Right lobe of liver (tissue), 6 donors: Measurements from ENCODE around the gene HABP4. TPM values are rescaled to one million over a fixed set of nuclear protein-coding genes. Genes with fewer than 3 reads are reported as not detected.

Experiments
- ATAC-seq, 4 donors: fragments of 200-7000 bp; cut with Tn5 transposase; one replicate each; pipeline ENCODE4 v1.9.1; 2020; ENCODE audit warnings: mild to moderate bottlenecking in 4 of 4, moderate library complexity in 4 of 4
- DNase-seq, 3 donors: peaks; one replicate each; pipeline ENCODE4 v3.0.0-alpha.2; 2020
- H3K27ac ChIP-seq, 3 donors: fragments of 200-600 bp; one replicate each; pipeline ENCODE4 v1.8.0; 2022
- H3K27me3 ChIP-seq, 2 donors: fragments of 200-600 bp; one replicate each; pipeline ENCODE4 v1.8.0; 2022
- H3K36me3 ChIP-seq, 4 donors: fragments of 200-600 bp; sonication (generic) in 1 of 4; one replicate each; pipeline versions ENCODE4 v1.5.1 to v1.8.0; 2017 to 2022; ENCODE audit warnings: control low read depth in 1 of 4
- H3K4me1 ChIP-seq, 4 donors: fragments of 200-600 bp; sonication (generic) in 1 of 4; one replicate each; pipeline versions ENCODE4 v1.5.1 to v1.8.0; 2017 to 2022; ENCODE audit warnings: control low read depth in 1 of 4
- H3K4me3 ChIP-seq, 3 donors: fragments of 200-600 bp; one replicate each; pipeline ENCODE4 v1.8.0; 2022
- H3K9me3 ChIP-seq, 4 donors: fragments of 200-600 bp; sonication (generic) in 1 of 4; one replicate each; pipeline versions ENCODE4 v1.5.1 to v1.8.0; 2017 to 2022; ENCODE audit warnings: control low read depth in 1 of 4
- POLR2A ChIP-seq: fragments of 450-650 bp; IDR thresholded peaks from one replicate; pipeline ENCODE4 v1.6.1; 2017; ENCODE audit warnings: antibody characterized with exemption, mild to moderate bottlenecking
- WGBS: methylation state at CpG from one replicate; pipeline ENCODE4 v1.1.6; 2018; ENCODE audit warnings: low coverage, low lambda C conversion rate; ENCODE audit not compliant: insufficient coverage; ENCODE audit errors: missing lambda C conversion rate; 5-methylcytosine and 5-hydroxymethylcytosine counted together
- intact Hi-C, 2 donors: fragments of 100-400 bp; cut with DNase I; formaldehyde crosslinking; loops; one replicate each; pipeline versions ENCODE4 v1.11.2 to v1.14.1; 2022
- total RNA-seq, 6 experiments: library from RNA; depleted of rRNA in 2 of 6; stranded (reverse); fragments of >200 nt in 2 of 6; fragmentation: NEBNext Ultra II Directional in 3 of 6; extraction: Animal tissue kit (Norgen Biotek cat#: 25700) in 3 of 6; gene quantifications; one replicate each; pipeline versions ENCODE4 v1.1.0 to v1.2.4, GENCODE V29; 2016 to 2023
- TF ChIP-seq, protein P1 (sequence below), 4 donors: fragments of 200-600 bp in 3 of 4; fragments of 450-650 bp in 1 of 4; IDR thresholded peaks; one replicate each; pipeline versions ENCODE4 v1.5.1 to v1.8.0; 2016 to 2022; ENCODE audit warnings: antibody characterized with exemption in 4 of 4, mild to moderate bottlenecking in 2 of 4
- donor health status: DM: no; HTN: yes; CAD: no.
- donor health status: DM: no; HTN: no; CAD: no.
- donor health status: DM: no; HTN: no; CAD: no.
- donor health status: DM: no; HTN: yes; CAD: no.
- donor health status: DM: no; HTN: yes; CAD: no.

The HABP4 gene
- total RNA-seq, 6 experiments from 2014 or later = 1.4 to 6.2 (median 4.7) TPM

- Histone ChIP-seq H3K36me3 (no peaks in the 10 kb centered on the region), H3K27ac (no peak overlapping the region), H3K4me3 (no peak overlapping the region), H3K27me3 (no peaks in the 10 kb centered on the region), H3K9me3 (no peaks in the 10 kb centered on the region), H3K4me1 (peaks cover 0 to 9% (median 3%) of the 10 kb centered on the region in 4 donors)
- ATAC-seq (no peak), DNase-seq (no peak)
- TF ChIP-seq POLR2A = no peak
- TF ChIP-seq, protein P1, sequence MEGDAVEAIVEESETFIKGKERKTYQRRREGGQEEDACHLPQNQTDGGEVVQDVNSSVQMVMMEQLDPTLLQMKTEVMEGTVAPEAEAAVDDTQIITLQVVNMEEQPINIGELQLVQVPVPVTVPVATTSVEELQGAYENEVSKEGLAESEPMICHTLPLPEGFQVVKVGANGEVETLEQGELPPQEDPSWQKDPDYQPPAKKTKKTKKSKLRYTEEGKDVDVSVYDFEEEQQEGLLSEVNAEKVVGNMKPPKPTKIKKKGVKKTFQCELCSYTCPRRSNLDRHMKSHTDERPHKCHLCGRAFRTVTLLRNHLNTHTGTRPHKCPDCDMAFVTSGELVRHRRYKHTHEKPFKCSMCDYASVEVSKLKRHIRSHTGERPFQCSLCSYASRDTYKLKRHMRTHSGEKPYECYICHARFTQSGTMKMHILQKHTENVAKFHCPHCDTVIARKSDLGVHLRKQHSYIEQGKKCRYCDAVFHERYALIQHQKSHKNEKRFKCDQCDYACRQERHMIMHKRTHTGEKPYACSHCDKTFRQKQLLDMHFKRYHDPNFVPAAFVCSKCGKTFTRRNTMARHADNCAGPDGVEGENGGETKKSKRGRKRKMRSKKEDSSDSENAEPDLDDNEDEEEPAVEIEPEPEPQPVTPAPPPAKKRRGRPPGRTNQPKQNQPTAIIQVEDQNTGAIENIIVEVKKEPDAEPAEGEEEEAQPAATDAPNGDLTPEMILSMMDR (IDR thresholded peaks at IDR 0.05) = no peak
- WGBS = 73% methylated on average over 3 of the region's 3 CpGs
- intact Hi-C loops = loop anchor here (10.0 kb wide), 2 partner anchors 123 to 217 kb away; no protein-coding TSS in a partner anchor
These were observed 2.6 kb upstream of the HABP4 start for GRCh38 chr9:96447406-96447805.

- WGBS = 85% methylated on average over 1 of the region's 11 CpGs
- ATAC-seq = no peak
- Histone ChIP-seq H3K9me3 (no peaks in the 10 kb centered on the region), H3K4me1 (peaks cover 0 to 9% (median 3%) of the 10 kb centered on the region in 4 donors), H3K4me3 (no peak overlapping the region), H3K27me3 (no peaks in the 10 kb centered on the region), H3K36me3 (no peaks in the 10 kb centered on the region), H3K27ac (no peak overlapping the region)
- DNase-seq = no peak
- intact Hi-C loops = loop anchor here (10.0 kb wide), 2 partner anchors 124 to 216 kb away; no protein-coding TSS in a partner anchor
- TF ChIP-seq, protein P1 (IDR thresholded peaks at IDR 0.05) = no peak
- TF ChIP-seq POLR2A = no peak
These were observed 1.3 kb upstream of the HABP4 start for GRCh38 chr9:96448546-96449170.

DNA sequence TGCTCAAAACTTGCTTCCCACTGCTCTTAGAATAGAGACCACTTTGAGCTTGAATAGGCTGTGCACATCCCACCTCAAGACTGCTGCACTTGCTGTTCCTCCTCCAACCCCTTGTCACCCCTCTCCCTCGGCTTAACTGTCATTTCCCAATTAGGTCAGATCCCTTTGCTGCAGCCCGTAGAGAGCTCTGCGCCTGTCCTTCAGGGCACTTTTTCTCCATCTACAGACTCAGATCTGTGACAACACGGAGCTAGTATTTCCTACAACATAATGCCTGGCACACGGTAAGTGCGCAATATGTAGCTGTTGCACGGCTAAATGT lies 485 bp upstream of the HABP4 start:
- DNase-seq (no peak), ATAC-seq (peak; percentile 24 to 37 (median 32))
- Histone ChIP-seq H3K9me3 (no peaks in the 10 kb centered on the region), H3K27ac (peak overlapping the region in 1 of 3 donors; percentile 18), H3K4me1 (peaks cover 0 to 9% (median 3%) of the 10 kb centered on the region in 4 donors), H3K4me3 (peak overlapping the region; percentile 39 to 72 (median 42)), H3K36me3 (no peaks in the 10 kb centered on the region), H3K27me3 (no peaks in the 10 kb centered on the region)
- WGBS = 0% methylated on average over 7 of the region's 7 CpGs
- intact Hi-C loops = loop anchor here (10.0 kb wide), 2 partner anchors 125 to 215 kb away; no protein-coding TSS in a partner anchor
- no peak for TF ChIP-seq POLR2A
- TF ChIP-seq, protein P1 (IDR thresholded peaks at IDR 0.05) = no peak

- no peak for TF ChIP-seq POLR2A
- TF ChIP-seq, protein P1 (IDR thresholded peaks at IDR 0.05) = no peak
- H3K27ac ChIP-seq = peak overlapping the region in 1 of 3 donors; percentile 61
- ATAC-seq (no peak), DNase-seq (peak in 2 of 3 donors; percentile 38 to 62)
- intact Hi-C loops = no loop called here
- WGBS = 2% methylated on average over 29 of the region's 63 CpGs
- H3K9me3 ChIP-seq = no peaks in the 10 kb centered on the region
- no peaks in the 10 kb centered on the region for H3K27me3 ChIP-seq
- no peaks in the 10 kb centered on the region for H3K36me3 ChIP-seq
- H3K4me3 ChIP-seq = peak overlapping the region; percentile 56 to 72 (median 60)
- peaks cover 0 to 9% (median 3%) of the 10 kb centered on the region in 4 donors for H3K4me1 ChIP-seq
These were observed 902 bp downstream of the HABP4 start for GRCh38 chr9:96450613-96451528.
